ENCODE results near the gene NPDC1.

NPDC1 gene

GRCh38 chr9:137023157-137023556 lies 22.8 kb downstream of the NPDC1 start:
- no peak for DNase-seq

DNA sequence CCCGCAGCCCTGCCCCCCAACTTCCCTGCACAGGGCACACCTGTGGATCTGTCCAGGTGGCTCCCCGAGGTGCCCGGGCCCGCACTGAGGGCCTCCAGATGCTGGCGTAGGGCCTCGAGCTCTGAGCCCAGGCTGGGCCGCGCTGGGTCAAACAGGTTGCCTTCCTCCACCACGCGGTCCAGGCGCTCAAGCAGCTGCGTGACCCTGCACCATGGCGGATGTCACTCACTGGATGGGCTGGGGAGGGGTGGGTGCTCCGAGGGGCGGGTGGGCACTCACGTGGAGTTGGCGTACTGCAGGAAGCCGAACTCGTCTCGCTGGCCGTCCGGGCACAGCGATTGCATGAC lies 23.3 kb downstream of the NPDC1 start:
- DNase-seq: no peak

DNA sequence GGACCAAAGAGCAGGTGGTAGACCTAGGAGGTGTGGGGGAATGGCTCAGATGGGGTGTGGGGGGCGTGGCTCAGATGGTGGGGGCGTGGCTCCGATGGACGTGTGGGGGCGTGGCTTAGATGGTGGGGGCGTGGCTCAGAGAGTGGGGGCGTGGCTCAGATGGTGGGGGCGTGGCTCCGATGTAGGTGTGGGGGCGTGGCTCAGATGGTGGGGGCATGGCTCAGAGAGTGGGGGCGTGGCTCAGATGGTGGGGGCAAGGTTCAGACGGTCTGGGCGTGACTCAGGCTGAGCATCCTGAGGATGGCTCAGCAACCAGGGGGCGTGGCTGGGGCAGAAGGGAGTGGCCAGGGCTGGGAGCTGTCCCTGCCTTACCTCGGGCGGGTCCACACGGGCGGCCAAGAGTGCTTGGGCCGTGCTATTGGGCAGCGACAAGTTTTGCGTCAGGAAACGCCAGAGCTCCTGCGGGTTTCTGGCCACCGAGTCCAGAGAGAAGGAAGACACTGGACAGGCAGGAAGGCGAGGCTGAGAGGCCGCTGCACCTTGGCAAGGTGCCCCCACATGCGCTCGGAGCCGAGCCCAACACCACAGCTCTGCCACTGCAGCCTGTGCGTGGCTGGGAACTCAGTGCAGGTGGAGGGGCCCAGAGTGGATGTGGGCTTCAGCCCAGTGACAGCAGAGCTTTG lies 23.9 kb downstream of the NPDC1 start:
- DNase-seq: peak; percentile 74

GRCh38 chr9:137021568-137021978 lies 24.4 kb downstream of the NPDC1 start:
- no peak for DNase-seq

DNA sequence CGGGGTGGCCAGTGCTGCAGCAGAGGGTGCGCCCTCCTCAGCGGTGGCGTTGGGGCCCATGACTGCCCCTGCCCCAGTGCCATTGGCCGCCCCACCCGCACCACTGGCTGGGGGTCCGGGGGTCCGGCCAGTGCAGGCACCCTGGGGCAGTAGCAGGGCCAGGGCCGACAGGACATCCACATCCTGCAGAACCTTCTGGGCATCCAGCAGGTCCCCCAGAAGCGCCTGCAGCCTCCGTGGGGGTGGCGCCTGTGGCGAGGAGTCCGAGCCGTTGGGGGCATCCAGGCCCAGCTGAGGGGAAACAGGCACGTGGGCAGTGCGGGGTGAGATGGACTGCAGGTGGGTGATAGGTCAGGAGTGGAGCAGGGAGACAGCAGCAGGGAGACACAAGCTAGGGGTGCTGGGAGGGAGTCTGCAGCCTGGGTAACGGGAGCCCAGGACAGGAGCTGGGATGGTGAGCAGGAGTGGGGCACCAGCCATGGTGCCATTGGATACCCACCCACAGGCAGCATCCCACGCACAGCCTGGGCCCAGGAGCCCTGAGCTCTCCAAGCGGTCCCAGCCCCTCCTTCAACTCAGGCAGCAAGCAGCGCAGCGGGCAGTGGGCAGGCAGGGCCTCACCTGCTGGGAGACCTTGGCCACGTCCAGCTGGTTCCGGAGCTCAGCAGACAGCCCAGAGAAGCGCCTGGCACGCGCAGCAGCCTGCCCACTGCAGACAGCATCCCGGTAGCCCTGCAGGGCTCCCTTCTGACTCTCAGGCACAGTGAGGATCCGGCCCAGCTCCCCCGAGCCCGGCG lies 25.0 kb downstream of the NPDC1 start:
- DNase-seq: no peak

DNA sequence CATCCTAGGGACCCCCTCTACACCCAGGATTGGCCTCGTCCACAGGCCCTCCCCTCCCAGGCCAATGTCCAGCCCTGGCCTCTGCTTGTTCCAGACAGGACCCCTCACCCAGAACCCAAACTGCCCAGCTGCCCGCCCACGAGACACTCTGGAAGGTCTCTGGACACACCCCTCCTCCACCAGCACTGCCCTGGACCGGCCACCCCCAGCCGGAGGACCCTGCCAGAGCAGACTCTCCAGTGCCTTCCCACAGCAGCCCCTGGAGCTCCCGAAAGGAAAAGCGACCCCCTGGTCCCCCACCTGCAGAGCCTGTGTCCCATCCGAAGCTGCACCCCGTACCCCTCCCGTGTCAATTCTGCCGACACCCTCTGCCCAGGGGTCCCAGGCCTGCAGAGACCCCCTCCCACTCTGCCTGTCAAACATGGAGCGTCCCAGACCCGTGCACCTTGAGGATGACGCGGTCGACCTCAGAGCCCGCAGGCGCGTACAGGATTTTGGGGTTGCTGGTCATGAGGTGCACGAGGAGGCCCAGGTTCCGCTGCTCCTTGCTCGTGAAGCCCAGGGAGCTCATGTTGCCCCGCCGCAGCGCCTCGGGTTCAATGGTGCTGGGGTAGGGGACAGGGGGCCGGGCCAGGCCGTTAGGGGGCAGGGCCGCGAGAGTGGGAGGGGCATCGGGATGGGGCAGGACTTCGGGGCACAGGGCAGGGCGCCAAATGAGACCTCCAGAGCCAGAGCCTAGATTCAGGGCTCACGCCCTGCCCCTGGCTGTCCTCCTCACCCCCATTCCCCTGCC lies 25.9 kb downstream of the NPDC1 start:
- no peak for DNase-seq

DNA sequence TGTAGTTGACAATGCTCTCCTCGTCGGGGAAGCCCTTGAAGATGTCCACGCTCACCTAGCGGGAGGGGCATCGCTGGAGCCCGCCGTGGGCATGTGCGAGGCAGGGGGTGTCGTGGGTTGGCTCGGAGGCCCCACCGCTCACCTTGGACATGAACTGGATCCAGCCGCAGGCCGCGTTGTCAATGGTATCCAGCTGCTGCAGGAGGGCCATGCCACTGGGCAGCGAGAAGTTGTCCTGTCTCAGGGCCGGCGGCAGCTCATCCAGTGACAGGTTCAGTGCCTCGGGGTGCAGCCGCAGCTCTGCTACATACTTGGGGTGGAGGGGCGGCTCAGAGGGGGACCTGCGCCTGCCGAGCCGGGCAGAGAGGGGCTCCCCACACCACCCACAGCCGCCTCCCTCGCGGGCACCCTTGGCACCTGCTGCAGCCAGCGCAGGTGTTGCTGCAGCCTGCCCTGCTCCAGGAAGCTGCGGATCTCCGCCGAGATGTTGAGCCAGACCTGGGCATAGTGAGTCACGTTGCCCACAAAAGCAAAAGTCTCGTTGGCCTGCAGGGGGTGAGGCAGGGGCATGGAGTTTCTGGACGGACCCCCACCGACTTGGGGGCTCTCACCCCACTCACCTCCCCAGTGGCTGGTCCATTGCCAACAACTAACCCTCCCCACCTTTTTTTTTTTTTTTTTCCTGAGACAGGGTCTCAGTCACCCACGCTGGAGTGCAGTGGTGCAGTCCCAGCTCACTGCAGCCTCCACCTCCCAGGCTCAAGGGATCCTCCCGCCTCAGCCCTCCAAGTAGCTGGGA lies 27.0 kb downstream of the NPDC1 start:
- DNase-seq: no peak

GRCh38 chr9:137017791-137018497 lies 28.0 kb downstream of the NPDC1 start:
- no peak for DNase-seq

DNA sequence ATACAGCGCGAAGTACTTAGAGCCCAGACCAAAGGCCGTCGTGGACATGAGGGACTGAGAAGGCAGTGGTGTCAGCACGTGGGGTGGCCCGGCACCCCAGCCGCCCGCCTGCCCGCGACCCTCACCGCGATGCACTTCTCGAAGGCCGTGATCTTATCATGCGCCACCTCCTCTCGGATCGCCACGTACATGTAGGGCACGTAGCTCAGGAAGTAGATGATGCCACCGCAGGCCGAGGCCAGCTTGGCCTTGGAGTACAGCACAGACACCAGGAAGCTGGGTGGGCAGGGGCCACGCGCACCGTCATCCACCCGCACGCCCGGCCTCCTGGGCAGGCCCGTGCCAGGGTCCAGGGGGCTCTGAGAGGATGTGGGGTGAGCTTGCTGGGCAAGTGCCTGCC lies 28.9 kb downstream of the NPDC1 start:
- DNase-seq: no peak

GRCh38 chr9:137016436-137016835 lies 29.5 kb downstream of the NPDC1 start:
- DNase-seq: no peak

DNA sequence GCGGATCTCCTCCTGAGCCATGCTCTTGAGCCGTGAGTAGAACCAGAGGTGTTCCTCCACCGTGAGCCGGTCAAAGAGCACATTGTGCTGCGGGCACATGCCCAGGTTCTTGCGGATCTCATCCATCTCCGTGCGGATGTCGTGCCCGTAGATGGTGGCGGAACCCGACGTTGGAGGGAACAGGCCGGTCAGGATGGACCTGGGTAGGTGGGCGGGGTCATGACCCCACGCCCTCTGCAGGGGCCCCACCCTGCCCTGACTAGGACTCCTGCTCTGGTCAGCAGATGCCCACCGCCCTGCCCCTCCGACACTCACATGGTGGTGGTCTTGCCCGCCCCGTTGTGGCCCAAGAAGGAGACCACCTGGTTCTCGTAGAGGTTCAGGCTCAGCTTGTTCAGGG lies 30.0 kb downstream of the NPDC1 start:
- no peak for DNase-seq

DNA sequence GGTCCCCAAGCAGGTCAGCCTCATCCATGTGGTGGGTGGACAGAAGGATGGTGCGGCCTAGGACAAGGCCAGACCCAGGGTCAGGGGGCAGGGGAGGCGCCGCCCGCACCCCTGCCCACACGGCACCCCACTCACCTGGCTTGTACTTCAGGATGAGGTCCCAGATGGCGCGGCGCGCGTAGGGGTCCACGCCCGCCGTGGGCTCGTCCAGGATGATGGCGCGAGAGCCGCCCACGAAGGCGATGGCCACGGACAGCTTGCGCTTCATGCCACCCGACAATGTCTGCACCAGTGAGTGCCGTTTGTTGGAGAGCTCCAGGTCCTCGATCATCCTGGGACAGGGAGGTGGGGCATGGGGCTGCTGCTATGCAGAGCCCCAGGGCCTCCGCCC lies 30.4 kb downstream of the NPDC1 start:
- no peak for DNase-seq

DNA sequence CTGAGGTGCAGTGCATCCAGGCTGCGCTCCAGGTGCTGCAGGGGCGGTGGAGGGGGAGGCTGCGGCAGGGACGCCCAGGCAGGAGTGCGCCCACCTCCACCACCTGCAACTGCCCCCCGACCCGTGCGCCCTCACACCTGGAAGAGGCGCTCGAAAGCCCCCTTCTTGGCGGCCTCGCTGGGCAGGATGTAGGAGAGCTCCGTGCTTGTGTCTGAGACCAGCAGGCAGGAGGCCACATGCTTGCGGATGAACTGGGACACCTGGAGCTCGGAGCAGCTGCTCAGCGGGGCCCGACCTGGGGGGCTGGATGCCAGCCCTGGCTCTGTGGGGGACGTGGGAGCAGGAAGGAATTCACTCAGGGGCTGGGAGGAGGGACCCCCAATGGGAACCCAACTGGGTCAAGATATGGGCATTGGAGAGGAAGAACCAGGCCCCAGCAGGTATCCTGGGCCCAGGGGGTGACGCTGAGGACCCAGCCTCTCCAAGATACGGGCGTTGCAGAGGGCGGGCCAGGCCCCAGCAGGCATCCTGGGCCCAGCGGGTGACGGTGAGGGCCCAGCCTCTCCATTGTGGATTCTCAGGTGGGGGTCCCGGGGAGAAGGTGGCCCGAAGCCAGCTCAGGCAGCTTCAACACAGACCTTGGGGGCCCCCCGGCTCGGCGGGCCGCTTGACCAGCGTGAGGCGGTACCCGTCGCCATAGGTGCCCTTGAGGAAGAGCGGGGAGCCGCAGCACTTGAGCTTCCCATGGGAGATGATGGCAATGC lies 31.0 kb downstream of the NPDC1 start:
- no peak for DNase-seq

DNA sequence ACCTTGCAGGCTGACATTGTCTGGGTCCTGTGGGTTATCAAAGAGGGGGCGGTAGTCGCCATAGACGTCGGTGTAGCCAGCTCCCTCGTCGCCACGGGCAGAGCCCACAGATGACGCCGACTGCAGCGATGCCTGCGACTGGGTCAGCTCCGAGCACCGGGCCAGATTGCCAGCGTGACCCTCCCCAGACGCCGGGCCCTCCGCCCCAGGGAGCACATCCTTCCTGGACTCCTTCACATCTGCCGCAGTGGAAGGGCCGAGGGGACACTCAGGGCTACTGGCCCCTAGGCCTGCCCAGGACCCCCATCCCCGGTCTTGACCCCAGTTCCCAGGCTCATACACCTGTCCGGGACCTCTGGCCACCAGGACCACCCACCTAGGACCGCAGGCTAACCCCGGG lies 31.8 kb downstream of the NPDC1 start:
- no peak for DNase-seq

GRCh38 chr9:137013571-137013940 lies 32.4 kb downstream of the NPDC1 start:
- DNase-seq: no peak

GRCh38 chr9:137012694-137013570 lies 33.0 kb downstream of the NPDC1 start:
- no peak for DNase-seq

DNA sequence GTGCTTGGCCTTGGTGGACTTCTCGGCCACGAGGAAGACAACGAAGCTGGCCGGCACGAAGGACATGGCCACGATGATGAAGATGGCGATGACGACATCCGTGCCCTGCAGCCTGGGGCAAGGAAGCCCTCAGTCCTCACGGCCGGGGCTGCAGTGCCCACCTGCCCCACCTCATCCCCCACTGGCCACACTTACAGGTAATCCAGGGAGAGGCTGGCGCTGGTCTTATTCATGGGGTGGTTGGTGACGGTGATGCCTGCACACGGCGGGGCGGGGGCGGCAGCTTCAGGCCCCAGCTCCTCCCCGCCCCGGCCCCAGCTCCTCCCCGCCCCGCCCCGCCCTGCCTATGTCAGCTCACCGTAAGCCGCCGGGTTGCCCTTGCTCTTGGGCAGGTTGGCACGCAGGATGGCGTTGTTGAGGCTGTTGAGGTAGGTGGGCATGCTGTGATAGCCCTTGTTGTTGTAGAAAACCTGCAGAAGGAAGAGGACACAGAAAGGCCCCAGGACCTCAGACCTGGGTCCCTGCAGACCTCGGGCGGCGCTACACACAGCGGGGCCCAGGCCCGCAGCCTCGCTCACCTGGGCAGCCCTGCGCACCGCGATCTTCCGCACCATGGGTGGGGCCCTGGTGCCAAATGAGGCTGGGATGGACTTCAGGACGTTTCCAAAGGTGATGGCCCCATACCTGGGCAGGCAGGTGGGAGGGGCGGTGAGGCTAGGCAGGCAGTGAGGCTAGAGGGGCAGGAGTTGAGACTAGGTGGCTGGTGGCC lies 33.9 kb downstream of the NPDC1 start:
- DNase-seq: no peak

- no peak for DNase-seq
Measured at GRCh38 chr9:137011156-137011555, 34.8 kb downstream of the NPDC1 start.

DNA sequence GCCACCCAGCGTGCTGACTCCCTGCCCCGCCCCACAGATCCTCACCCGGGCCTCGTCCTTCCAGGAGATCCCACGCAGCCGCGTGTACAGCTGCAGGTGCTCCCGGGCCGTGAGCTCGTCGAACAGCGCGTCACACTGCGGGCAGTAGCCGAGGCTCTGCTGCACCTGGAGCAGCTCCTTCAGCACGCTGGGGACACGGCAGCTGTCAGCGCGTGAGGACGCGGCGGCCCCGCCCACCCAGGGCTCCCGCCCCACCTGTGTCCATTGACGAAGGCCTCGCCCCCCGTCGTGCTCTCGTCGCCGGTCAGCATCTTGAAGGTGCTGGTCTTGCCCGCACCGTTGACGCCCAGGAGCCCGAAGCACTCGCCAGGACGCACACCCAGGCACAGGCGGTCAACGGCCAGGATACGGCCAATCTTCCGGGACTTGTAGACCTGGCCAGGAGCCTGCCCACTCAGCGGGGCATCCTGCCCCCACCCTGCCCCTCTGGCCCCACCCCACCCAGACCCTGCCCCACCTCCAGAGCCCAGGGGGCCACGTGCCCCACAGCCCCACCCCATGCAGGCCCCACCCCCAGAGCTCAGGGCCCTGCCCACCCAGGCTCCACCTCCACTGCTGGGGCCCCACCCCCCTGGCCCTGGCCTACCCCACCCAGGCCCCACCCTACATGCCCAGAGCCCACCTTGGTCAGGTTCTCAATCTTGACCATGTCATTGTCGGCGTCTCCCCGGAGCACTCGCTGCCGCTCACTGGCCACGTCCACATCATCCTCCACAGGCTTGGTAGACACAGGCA lies 35.8 kb downstream of the NPDC1 start:
- no peak for DNase-seq
